HUDEP-2 (cell line): ENCODE results near the gene SLC25A31.
A peak's percentile ranks its signal among the peaks of the same experiment; 100 is the strongest.

Source experiments
- DNase-seq, 76 experiments: peaks; one replicate each; lab custom pipeline; 2025; ENCODE audit not compliant: unreplicated experiment in 76 of 76; lab: John Stamatoyannopoulos, UW

The SLC25A31 gene

GRCh38 chr4:127730142-127730913, at the start of gene SLC25A31:
Gene SLC25A31, plus strand, starts transcription at chr4:127730400. Its CDS starts 146 bp downstream, at chr4:127730546.
- DNase-seq = no peak

GRCh38 chr4:127685292-127685691, 44.9 kb upstream of the SLC25A31 start:
- DNase-seq = no peak

- no peak for DNase-seq
Observed at GRCh38 chr4:127686658-127687057, 43.5 kb upstream of the SLC25A31 start.

GRCh38 chr4:127687580-127687979, 42.6 kb upstream of the SLC25A31 start:
- no peak for DNase-seq

GRCh38 chr4:127698789-127699200, 31.4 kb upstream of the SLC25A31 start:
- DNase-seq = no peak

GRCh38 chr4:127708985-127709384, 21.2 kb upstream of the SLC25A31 start:
- no peak for DNase-seq

- DNase-seq = no peak
Observed at GRCh38 chr4:127709456-127709855, 20.7 kb upstream of the SLC25A31 start.

GRCh38 chr4:127731406-127731805, 1.2 kb downstream of the SLC25A31 start:
- DNase-seq = no peak

GRCh38 chr4:127732623-127733328, 2.6 kb downstream of the SLC25A31 start:
- DNase-seq = peak in 27 of 76 experiments; percentile 1 to 48 (median 20)

- DNase-seq = no peak
Observed at GRCh38 chr4:127734976-127735375, 4.8 kb downstream of the SLC25A31 start.

- DNase-seq = no peak
Observed at GRCh38 chr4:127737295-127737694, 7.1 kb downstream of the SLC25A31 start.

GRCh38 chr4:127741247-127741646, 11.0 kb downstream of the SLC25A31 start:
- DNase-seq = no peak

GRCh38 chr4:127747883-127748282, 17.7 kb downstream of the SLC25A31 start:
- DNase-seq = no peak

GRCh38 chr4:127748957-127749356, 18.8 kb downstream of the SLC25A31 start:
- no peak for DNase-seq

- DNase-seq = no peak
Observed at GRCh38 chr4:127756906-127757305, 26.7 kb downstream of the SLC25A31 start.

GRCh38 chr4:127759228-127759820, 29.1 kb downstream of the SLC25A31 start:
- DNase-seq = no peak

GRCh38 chr4:127759893-127760292, 29.7 kb downstream of the SLC25A31 start:
- DNase-seq = no peak

GRCh38 chr4:127771535-127772275, 41.5 kb downstream of the SLC25A31 start:
- no peak for DNase-seq

- no peak for DNase-seq
Observed at GRCh38 chr4:127772769-127773671, 42.8 kb downstream of the SLC25A31 start.

- DNase-seq = no peak
Observed at GRCh38 chr4:127775843-127776242, 45.6 kb downstream of the SLC25A31 start.
